ENCODE results near the gene ARFGEF2. TPM values are rescaled to one million over a fixed set of nuclear protein-coding genes. Genes with fewer than 3 reads are reported as not detected.

ARFGEF2 gene
- total and polyA plus RNA-seq, 10 of the 15 experiments (the other 5 are each of a cell fraction or from before 2014, with no cell fraction given), result 5.2 to 24.1 (median 17.7) TPM

- CTCF ChIA-PET, result no interaction called here
- in situ Hi-C loops (cut with MboI) (no loop called here), intact Hi-C loops (cut with micrococcal nuclease; ENCODE audit: unreplicated experiment) (no loop called here)
- WGBS (ENCODE audit: insufficient coverage, insufficient replicate concordance, low lambda C conversion rate, missing lambda C conversion rate), result 96% methylated on average over 9 of the region's 9 CpGs
- no peak; the same call in 2 of the 3 replicates for ATAC-seq
- Histone ChIP-seq H3K4me1 (ENCODE audit: control insufficient read depth, insufficient read depth, low read length) (peaks cover 8% of the 10 kb centered on the region), H3K4me2 (ENCODE audit: control insufficient read depth, insufficient read depth) (no peak overlapping the region), H3K9me3 (replicated peaks; ENCODE audit: control insufficient read depth, insufficient read depth, low read length) (no peaks in the 10 kb centered on the region), H3K4me3 (no peak overlapping the region), H3K9ac (ENCODE audit: control insufficient read depth, insufficient read depth, low read length) (no peak overlapping the region), H3K79me2 (ENCODE audit: control insufficient read depth, insufficient read depth, low read length) (peaks cover 58% of the 10 kb centered on the region), H3K27ac (ENCODE audit: control insufficient read depth, insufficient read depth) (no peak overlapping the region), H2AFZ (ENCODE audit: control insufficient read depth, low read depth, low read length) (no peak overlapping the region), H3K27me3 (replicated peaks in 1 of 2; ENCODE audit: control insufficient read depth in 2 of 2, insufficient read depth in 2 of 2, low read length in 1 of 2) (no peaks in the 10 kb centered on the region), H3K36me3 (ENCODE audit: control insufficient read depth in 2 of 2, insufficient read depth in 2 of 2, low read length in 1 of 2) (peaks cover 0 to 4% of the 10 kb centered on the region in 2 experiments; a peak in 2 of 4 replicates), H4K20me1 (ENCODE audit: control insufficient read depth, insufficient read depth) (peaks cover 9% of the 10 kb centered on the region; the same call in 1 of the 2 replicates)
- FAIRE-seq, result no peak
- POLR2A ChIA-PET, result interaction anchor here (0.5 kb wide), 1 partner anchor 27 kb away, joined by 3 read pairs; no protein-coding TSS in a partner anchor
- no peak for DNase-seq (ENCODE audit: low read depth, low spot score)
- SMC1A ChIA-PET (ENCODE audit: uncharacterized antibody, unreplicated experiment), result no interaction called here
- RAD21 ChIA-PET (ENCODE audit: unreplicated experiment), result no interaction called here
- no peak for TF ChIP-seq CHD4 (IDR thresholded peaks at IDR 0.05)
- no peak for TF ChIP-seq RFX5 (IDR thresholded peaks at IDR 0.05; ENCODE audit: low read depth, low read length)
- no peak for TF ChIP-seq PAX8 (IDR thresholded peaks at IDR 0.05)
- TF ChIP-seq ZSCAN29 (IDR thresholded peaks at IDR 0.05), result no peak
- no TSS peak for BruUV-seq (replicated peaks)
These were observed 10.2 kb downstream of the ARFGEF2 start for GRCh38 chr20:48931527-48932374.

- WGBS (ENCODE audit: insufficient coverage, insufficient replicate concordance, low lambda C conversion rate, missing lambda C conversion rate), result 97% methylated on average over 8 of the region's 8 CpGs
These were observed 10.9 kb downstream of the ARFGEF2 start for GRCh38 chr20:48932375-48932941.

More at GRCh38 chr20:48932375-48932941, 10.9 kb downstream of the ARFGEF2 start:
- TSS peak; percentile 10 for BruUV-seq (replicated peaks)
- in situ Hi-C loops (cut with MboI) (no loop called here), intact Hi-C loops (cut with micrococcal nuclease; ENCODE audit: unreplicated experiment) (no loop called here)
- Histone ChIP-seq H4K20me1 (ENCODE audit: control insufficient read depth, insufficient read depth) (peaks cover 9% of the 10 kb centered on the region; the same call in 1 of the 2 replicates), H2AFZ (ENCODE audit: control insufficient read depth, low read depth, low read length) (no peak overlapping the region), H3K79me2 (ENCODE audit: control insufficient read depth, insufficient read depth, low read length) (peaks cover 55% of the 10 kb centered on the region), H3K4me1 (ENCODE audit: control insufficient read depth, insufficient read depth, low read length) (peaks cover 3% of the 10 kb centered on the region), H3K9me3 (replicated peaks; ENCODE audit: control insufficient read depth, insufficient read depth, low read length) (no peaks in the 10 kb centered on the region), H3K36me3 (ENCODE audit: control insufficient read depth in 2 of 2, insufficient read depth in 2 of 2, low read length in 1 of 2) (peaks cover 0 to 4% of the 10 kb centered on the region in 2 experiments; a peak in 2 of 4 replicates), H3K27me3 (replicated peaks in 1 of 2; ENCODE audit: control insufficient read depth in 2 of 2, insufficient read depth in 2 of 2, low read length in 1 of 2) (no peaks in the 10 kb centered on the region), H3K4me3 (no peak overlapping the region), H3K9ac (ENCODE audit: control insufficient read depth, insufficient read depth, low read length) (no peak overlapping the region), H3K27ac (ENCODE audit: control insufficient read depth, insufficient read depth) (no peak overlapping the region), H3K4me2 (ENCODE audit: control insufficient read depth, insufficient read depth) (no peak overlapping the region)
- no peak for TF ChIP-seq PKNOX1 (IDR thresholded peaks at IDR 0.05)
- TF ChIP-seq SREBF2 (IDR thresholded peaks at IDR 0.05; ENCODE audit: low read length), result no peak
- no peak for TF ChIP-seq IRF4 (IDR thresholded peaks at IDR 0.05; ENCODE audit: low read depth, low read length)
- TF ChIP-seq YBX1 (IDR thresholded peaks at IDR 0.05), result no peak
- no peak for TF ChIP-seq MXI1 (IDR thresholded peaks at IDR 0.05; ENCODE audit: low read depth, low read length)
- TF ChIP-seq MTA2 (IDR thresholded peaks at IDR 0.05; ENCODE audit: low read depth), result no peak
- no peak for TF ChIP-seq MYC (IDR thresholded peaks at IDR 0.05; ENCODE audit: insufficient read depth, insufficient read length, insufficient replicate concordance, low read length, severe bottlenecking)
- no peak for DNase-seq (ENCODE audit: low read depth, low spot score)
- ChIA-PET CTCF (no interaction called here), POLR2A (no interaction called here), SMC1A (ENCODE audit: uncharacterized antibody, unreplicated experiment) (no interaction called here), RAD21 (ENCODE audit: unreplicated experiment) (no interaction called here)
- ATAC-seq, result no peak
- FAIRE-seq, result no peak
